HEK293T (cell line): ENCODE results near the gene C1orf105.
A peak's percentile ranks its signal among the peaks of the same experiment; 100 is the strongest.

ENCODE experiments used
- CTCF ChIA-PET: fragments of 350-600 bp; formaldehyde crosslinking; extraction: SDS; loops from one replicate; lab custom pipeline; 2021; ENCODE audit warnings: antibody characterized with exemption, inconsistent platforms; lab: Yijun Ruan, JAX
- POLR2A ChIA-PET: fragments of 350-600 bp; formaldehyde crosslinking; extraction: SDS; loops from one replicate; lab custom pipeline; 2020; ENCODE audit warnings: antibody characterized with exemption, inconsistent platforms; lab: Yijun Ruan, JAX
- DNase-seq: peaks from one replicate; pipeline ENCODE4 v3.0.0; 2012; ENCODE audit warnings: mixed read lengths; ENCODE audit errors: extremely low spot score
- ARNT ChIP-seq: fragments of 450-650 bp; IDR thresholded peaks from 2 replicates; pipeline ENCODE4 v1.6.1; 2017; ENCODE audit warnings: mild to moderate bottlenecking
- BHLHE40 ChIP-seq: fragments of 450-650 bp; IDR thresholded peaks from 2 replicates; pipeline ENCODE4 v1.6.1; 2016; ENCODE audit warnings: mild to moderate bottlenecking, moderate library complexity, borderline replicate concordance
- CTBP1 ChIP-seq: fragments of 450-650 bp; IDR thresholded peaks from 2 replicates; pipeline ENCODE4 v1.6.1; 2016; ENCODE audit warnings: borderline replicate concordance
- ELF4 ChIP-seq: fragments of 450-650 bp; IDR thresholded peaks from 2 replicates; pipeline ENCODE4 v1.6.1; 2017; ENCODE audit warnings: antibody characterized with exemption
- FOXA1 ChIP-seq: fragments of 450-650 bp; IDR thresholded peaks from 2 replicates; pipeline ENCODE4 v1.6.1; 2016; ENCODE audit warnings: mild to moderate bottlenecking
- FOXK2 ChIP-seq: fragments of 450-650 bp; IDR thresholded peaks from 2 replicates; pipeline ENCODE4 v1.6.1; 2016; ENCODE audit warnings: mild to moderate bottlenecking
- FOXM1 ChIP-seq: fragments of 450-650 bp; IDR thresholded peaks from 2 replicates; pipeline ENCODE4 v1.6.1; 2017; ENCODE audit warnings: mild to moderate bottlenecking, borderline replicate concordance
- HDGF ChIP-seq: fragments of 450-650 bp; IDR thresholded peaks from 2 replicates; pipeline ENCODE4 v1.6.1; 2017; ENCODE audit warnings: antibody characterized with exemption, borderline replicate concordance
- L3MBTL2 ChIP-seq: fragments of 450-650 bp; conservative IDR thresholded peaks from 2 replicates; pipeline ENCODE4 v1.6.1; 2016; ENCODE audit warnings: mild to moderate bottlenecking
- LEF1 ChIP-seq: fragments of 450-650 bp; IDR thresholded peaks from 2 replicates; pipeline ENCODE4 v1.6.1; 2017; ENCODE audit warnings: mild to moderate bottlenecking, borderline replicate concordance
- NFRKB ChIP-seq: fragments of 450-650 bp; IDR thresholded peaks from 2 replicates; pipeline ENCODE4 v1.6.1; 2016; ENCODE audit warnings: mild to moderate bottlenecking, moderate library complexity
- PKNOX1 ChIP-seq: fragments of 450-650 bp; IDR thresholded peaks from 2 replicates; pipeline ENCODE4 v1.6.1; 2016
- SP1 ChIP-seq: fragments of 450-650 bp; IDR thresholded peaks from 2 replicates; pipeline ENCODE4 v1.6.1; 2017
- SUZ12 ChIP-seq: fragments of 450-650 bp; IDR thresholded peaks from 2 replicates; pipeline ENCODE4 v1.6.1; 2016; ENCODE audit warnings: mild to moderate bottlenecking
- TARDBP ChIP-seq: fragments of 450-650 bp; IDR thresholded peaks from 2 replicates; pipeline ENCODE4 v1.6.1; 2016
- ZNF384 ChIP-seq: fragments of 450-650 bp; IDR thresholded peaks from 2 replicates; pipeline ENCODE4 v1.6.1; 2016

Gene C1orf105

GRCh38 chr1:172421974-172422604 is 1.6 kb downstream of the C1orf105 start:
- ChIA-PET CTCF (no interaction called here), POLR2A (no interaction called here)
- TF ChIP-seq SUZ12 (no peak), BHLHE40 (no peak), PKNOX1 (no peak), TARDBP (no peak), HDGF (no peak), LEF1 (no peak), L3MBTL2 (no peak), ELF4 (no peak), ARNT (no peak), FOXA1 (no peak)
- no peak for DNase-seq

GRCh38 chr1:172423336-172423735 is 2.9 kb downstream of the C1orf105 start:
- CTCF ChIA-PET, result no interaction called here

GRCh38 chr1:172425339-172425738 is 4.9 kb downstream of the C1orf105 start:
- ChIA-PET POLR2A (no interaction called here), CTCF (no interaction called here)
- DNase-seq, result no peak
- TF ChIP-seq NFRKB (no peak), SUZ12 (no peak), ELF4 (no peak), L3MBTL2 (no peak), SP1 (no peak), LEF1 (no peak), CTBP1 (no peak), FOXK2 (no peak), PKNOX1 (no peak), TARDBP (no peak), ZNF384 (no peak), FOXA1 (no peak), ARNT (no peak)

More at GRCh38 chr1:172423336-172423735, 2.9 kb downstream of the C1orf105 start:
- no peak for DNase-seq
- POLR2A ChIA-PET, result no interaction called here
- TF ChIP-seq SUZ12, result no peak
- no peak for TF ChIP-seq FOXM1
- no peak for TF ChIP-seq HDGF
- no peak for TF ChIP-seq SP1
- no peak for TF ChIP-seq ARNT
- no peak for TF ChIP-seq TARDBP
- no peak for TF ChIP-seq L3MBTL2

GRCh38 chr1:172427191-172427590 is 6.7 kb downstream of the C1orf105 start:
- POLR2A ChIA-PET, result no interaction called here
- CTCF ChIA-PET, result interaction anchor here (0.9 kb wide), 1 partner anchor 25 kb away, joined by 4 read pairs; no protein-coding TSS in a partner anchor
- TF ChIP-seq ZNF384 (no peak), PKNOX1 (no peak), NFRKB (no peak), FOXA1 (no peak), CTBP1 (no peak), BHLHE40 (no peak), TARDBP (no peak), SP1 (no peak), LEF1 (no peak), FOXK2 (no peak), ARNT (no peak), SUZ12 (no peak), L3MBTL2 (no peak)
- no peak for DNase-seq

- POLR2A ChIA-PET, result no interaction called here
- DNase-seq, result peak; percentile 46
- CTCF ChIA-PET, result interaction anchor here (0.9 to 1.2 kb wide), 2 partner anchors 427 to 629 kb away, joined by 3 read pairs; no protein-coding TSS in a partner anchor
- TF ChIP-seq CTBP1 (no peak), PKNOX1 (peak; percentile 45)
Observed at GRCh38 chr1:172429331-172430127, 9.0 kb downstream of the C1orf105 start.

GRCh38 chr1:172430128-172430454 is 9.6 kb downstream of the C1orf105 start:
- TF ChIP-seq SUZ12, result no peak
- TF ChIP-seq HDGF, result no peak
- no peak for TF ChIP-seq FOXA1
- no peak for TF ChIP-seq TARDBP
- TF ChIP-seq SP1, result no peak
- TF ChIP-seq ELF4, result no peak
- no peak for TF ChIP-seq PKNOX1
- TF ChIP-seq CTBP1, result no peak
- no peak for TF ChIP-seq LEF1
- no peak for TF ChIP-seq L3MBTL2
- no peak for TF ChIP-seq FOXM1
- no peak for TF ChIP-seq ARNT
- no peak for TF ChIP-seq FOXK2
- no peak for TF ChIP-seq NFRKB
- TF ChIP-seq ZNF384, result no peak
- TF ChIP-seq BHLHE40, result no peak
- ChIA-PET CTCF (interaction anchor here (0.9 to 1.2 kb wide), 2 partner anchors 427 to 630 kb away, joined by 3 read pairs; no protein-coding TSS in a partner anchor), POLR2A (no interaction called here)
- DNase-seq, result no peak
